Tibial nerve (tissue), 4 donors: Measurements from ENCODE around the gene TPK1. TPM values are rescaled to one million over a fixed set of nuclear protein-coding genes. Genes with fewer than 3 reads are reported as not detected.
"Not testable (repeated sequence)": the region's sequence is repeated elsewhere in the genome, so short reads cannot be mapped to it uniquely, and the experiment has no call there.

Source experiments
- DNase-seq, 2 donors: peaks; one replicate each; pipeline ENCODE4 v3.0.0-alpha.2; 2019; ENCODE audit warnings: low spot score in 2 of 2
- H3K27ac ChIP-seq, 4 donors: fragments of 200-600 bp; sonication (generic) in 3 of 4; one replicate each; pipeline ENCODE4 v1.5.1; 2017 to 2019; ENCODE audit warnings: mild to moderate bottlenecking in 1 of 4
- H3K27me3 ChIP-seq, 2 donors: fragments of 200-600 bp; sonication (generic) in 1 of 2; one replicate each; pipeline versions ENCODE4 v1.5.1 to v1.6.0; 2017 to 2019
- H3K36me3 ChIP-seq, 3 donors: fragments of 200-600 bp; sonication (generic); one replicate each; pipeline ENCODE4 v1.5.1; 2018 to 2019
- H3K4me1 ChIP-seq, 4 donors: fragments of 200-600 bp; sonication (generic) in 3 of 4; one replicate each; pipeline ENCODE4 v1.5.1; 2017 to 2019
- H3K4me3 ChIP-seq, 4 donors: fragments of 200-600 bp; sonication (generic) in 3 of 4; one replicate each; pipeline ENCODE4 v1.5.1; 2017 to 2019; ENCODE audit warnings: mild to moderate bottlenecking in 1 of 4, moderate library complexity in 1 of 4
- H3K9me3 ChIP-seq, 4 donors: fragments of 200-600 bp; sonication (generic) in 3 of 4; one replicate each; pipeline ENCODE4 v1.5.1; 2017 to 2019
- CTCF ChIP-seq, 5 experiments: fragments of 200-600 bp in 3 of 5; fragments of 450-650 bp in 2 of 5; sonication (generic) in 3 of 5; IDR thresholded peaks; one replicate each; pipeline ENCODE4 v1.5.1; 2016 to 2019; ENCODE audit warnings: antibody characterized with exemption in 5 of 5, mild to moderate bottlenecking in 3 of 5, moderate library complexity in 2 of 5
- EP300 ChIP-seq, 2 donors: sonication (generic); formaldehyde crosslinking; IDR thresholded peaks; one replicate each; pipeline ENCODE4 v1.6.1; 2017; ENCODE audit warnings: antibody characterized with exemption in 2 of 2, mild to moderate bottlenecking in 1 of 2
- POLR2A ChIP-seq, 2 donors: fragments of 450-650 bp; IDR thresholded peaks; one replicate each; pipeline ENCODE4 v1.6.1; 2017; ENCODE audit warnings: antibody characterized with exemption in 2 of 2, mild to moderate bottlenecking in 2 of 2, moderate library complexity in 2 of 2
- WGBS, 2 donors: methylation state at CpG; one replicate each; pipeline ENCODE4 v1.1.5; 2018; 5-methylcytosine and 5-hydroxymethylcytosine counted together
- total RNA-seq, 4 donors: library from RNA; depleted of rRNA; stranded (reverse); fragments of >200 nt; gene quantifications; one replicate each; pipeline ENCODE4 v1.1.0, GENCODE V29; 2016

Gene TPK1
- total RNA-seq, 4 donors from 2014 or later: 4.5 to 18.8 (median 8.3) TPM

DNA sequence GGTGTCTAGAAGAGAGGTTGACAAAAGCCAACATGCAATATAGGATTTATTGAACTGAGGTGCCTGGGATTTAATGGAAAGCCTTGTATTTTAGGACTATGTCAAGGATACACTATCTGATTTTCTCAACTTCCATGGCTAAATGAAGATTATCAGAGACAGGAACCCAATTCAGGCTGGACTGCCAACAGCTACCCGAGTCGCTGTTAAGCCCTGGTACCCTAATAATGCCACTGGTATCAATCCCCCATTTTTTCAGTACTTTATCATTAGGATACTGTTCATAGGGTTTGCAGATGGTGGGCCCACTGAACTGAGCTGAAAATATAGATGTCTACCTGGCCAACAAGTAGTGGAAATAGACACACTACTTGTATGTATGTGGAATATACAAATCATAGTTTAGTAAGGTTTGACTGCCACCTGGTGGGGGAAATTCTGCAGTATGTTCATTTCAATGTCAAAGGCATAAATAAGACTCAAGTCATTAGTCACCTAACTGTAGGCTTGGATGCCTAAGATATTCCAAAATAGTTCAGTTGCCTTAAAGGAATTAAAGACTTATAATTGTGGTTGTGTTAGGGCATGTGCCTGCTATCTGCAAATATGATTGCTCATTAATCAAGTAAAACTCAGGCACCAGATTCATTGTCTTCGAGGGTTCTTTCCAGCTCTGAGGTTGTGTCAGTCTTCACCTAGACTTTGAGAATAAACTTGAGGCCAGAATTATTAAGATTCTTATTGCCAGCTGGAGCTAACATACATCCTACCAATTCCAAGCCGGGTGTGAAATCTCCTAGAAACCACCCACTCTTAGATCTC lies 398.3 kb downstream of the TPK1 start:
- H3K27me3 ChIP-seq: no peaks in the 10 kb centered on the region
- H3K36me3 ChIP-seq: no peaks in the 10 kb centered on the region
- DNase-seq: peak in 1 of 2 donors; percentile 79
- no peaks in the 10 kb centered on the region for H3K4me1 ChIP-seq
- H3K27ac ChIP-seq: no peak overlapping the region
- TF ChIP-seq CTCF (IDR thresholded peaks at IDR 0.05) (peak; percentile 22 to 48 (median 27)), POLR2A (IDR thresholded peaks at IDR 0.05) (no peak)
- 87 to 89% methylated on average over 4 of the region's 4 CpGs for WGBS, 2 donors
- H3K4me3 ChIP-seq: no peak overlapping the region
- H3K9me3 ChIP-seq: no peaks in the 10 kb centered on the region

DNA sequence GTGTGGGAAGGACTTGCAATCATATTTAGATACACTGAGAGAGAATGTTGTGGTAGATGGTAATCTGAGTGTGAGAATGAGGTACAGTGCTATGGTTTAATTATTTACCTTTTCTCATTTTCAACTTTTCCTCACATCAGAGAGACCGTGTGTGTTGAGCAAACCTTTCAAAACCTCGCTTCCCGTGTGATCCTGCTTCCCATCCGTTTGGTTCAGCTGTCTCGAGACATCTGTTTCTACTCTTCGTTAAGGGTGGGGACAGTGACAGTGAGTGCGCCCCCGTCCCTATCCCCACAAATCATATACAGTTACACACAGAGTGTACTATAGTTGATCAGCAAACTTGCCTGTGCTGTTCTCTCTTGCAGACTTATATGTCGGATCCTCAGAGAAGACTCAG lies 399.4 kb downstream of the TPK1 start:
- H3K4me3 ChIP-seq: no peak overlapping the region
- no peaks in the 10 kb centered on the region for H3K27me3 ChIP-seq
- TF ChIP-seq CTCF (IDR thresholded peaks at IDR 0.05) (no peak), POLR2A (IDR thresholded peaks at IDR 0.05) (no peak), EP300 (IDR thresholded peaks at IDR 0.05) (no peak)
- WGBS, 2 donors: 79 to 88% methylated on average over 9 of the region's 9 CpGs
- H3K27ac ChIP-seq: no peak overlapping the region
- no peaks in the 10 kb centered on the region for H3K4me1 ChIP-seq
- no peaks in the 10 kb centered on the region for H3K9me3 ChIP-seq
- DNase-seq: no peak
- H3K36me3 ChIP-seq: no peaks in the 10 kb centered on the region

GRCh38 chr7:144428431-144428830 lies 407.4 kb downstream of the TPK1 start:
- Histone ChIP-seq H3K27ac (no peak overlapping the region), H3K27me3 (no peaks in the 10 kb centered on the region), H3K4me1 (no peaks in the 10 kb centered on the region), H3K9me3 (peaks cover 0 to 21% (median 0%) of the 10 kb centered on the region in 4 donors), H3K36me3 (no peaks in the 10 kb centered on the region), H3K4me3 (no peak overlapping the region)
- WGBS, 2 donors: 74 to 77% methylated on average over 2 of the region's 2 CpGs
- no peak for DNase-seq
- TF ChIP-seq CTCF (IDR thresholded peaks at IDR 0.05) (no peak), EP300 (IDR thresholded peaks at IDR 0.05) (no peak), POLR2A (IDR thresholded peaks at IDR 0.05) (no peak)

- not testable (repeated sequence) for H3K36me3 ChIP-seq, H3K4me1 ChIP-seq, DNase-seq, H3K4me3 ChIP-seq, H3K27me3 ChIP-seq, H3K27ac ChIP-seq
- WGBS, 2 donors: 50 to 55% methylated on average over 2 of the region's 2 CpGs
- peaks cover 0 to 21% (median 0%) of the 10 kb centered on the region in 4 donors for H3K9me3 ChIP-seq
Observed at GRCh38 chr7:144427539-144427938, 408.3 kb downstream of the TPK1 start.

GRCh38 chr7:144418931-144419330 lies 416.9 kb downstream of the TPK1 start:
- H3K4me3 ChIP-seq, H3K27me3 ChIP-seq, H3K27ac ChIP-seq, DNase-seq, H3K4me1 ChIP-seq, H3K9me3 ChIP-seq, H3K36me3 ChIP-seq: not testable (repeated sequence)
- WGBS, 2 donors: 94 to 98% methylated on average over 4 of the region's 4 CpGs

DNA sequence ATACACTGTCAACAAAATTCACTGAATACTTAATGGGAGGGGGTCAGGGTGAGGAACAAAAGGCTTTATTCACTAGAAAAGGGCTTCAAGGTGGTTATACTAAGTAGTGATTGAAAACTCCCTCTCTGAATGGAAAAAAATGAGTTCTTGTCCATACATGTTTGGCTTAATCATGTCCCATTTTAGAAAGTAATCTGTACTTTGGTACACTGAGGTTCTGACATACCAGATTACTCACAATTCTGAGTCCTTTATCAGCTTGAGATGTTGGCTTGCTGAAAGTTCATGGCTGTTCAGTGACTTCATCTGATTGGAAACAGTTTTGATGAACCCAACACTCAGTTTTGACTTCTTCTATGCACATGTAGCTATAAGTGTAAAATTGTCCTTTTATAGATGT lies 419.5 kb downstream of the TPK1 start:
- no peaks in the 10 kb centered on the region for H3K4me1 ChIP-seq
- no peaks in the 10 kb centered on the region for H3K36me3 ChIP-seq
- DNase-seq: no peak
- H3K4me3 ChIP-seq: no peak overlapping the region
- H3K27me3 ChIP-seq: no peaks in the 10 kb centered on the region
- no peak for TF ChIP-seq POLR2A (IDR thresholded peaks at IDR 0.05)
- TF ChIP-seq CTCF (IDR thresholded peaks at IDR 0.05): no peak
- no peak for TF ChIP-seq EP300 (IDR thresholded peaks at IDR 0.05)
- H3K27ac ChIP-seq: no peak overlapping the region
- H3K9me3 ChIP-seq: peaks cover 0 to 8% (median 0%) of the 10 kb centered on the region in 4 donors
